NCI-H2171 treated with DMSO at 0.1 percent for 48 hours (cell line): ENCODE measurements around the gene PRR23B.
"Not testable (repeated sequence)": the region's sequence is repeated elsewhere in the genome, so short reads cannot be mapped to it uniquely, and the experiment has no call there.

ENCODE experiments used
- DNase-seq: peaks from one replicate; lab custom pipeline; 2025; lab: John Stamatoyannopoulos, UW

Gene PRR23B

DNA sequence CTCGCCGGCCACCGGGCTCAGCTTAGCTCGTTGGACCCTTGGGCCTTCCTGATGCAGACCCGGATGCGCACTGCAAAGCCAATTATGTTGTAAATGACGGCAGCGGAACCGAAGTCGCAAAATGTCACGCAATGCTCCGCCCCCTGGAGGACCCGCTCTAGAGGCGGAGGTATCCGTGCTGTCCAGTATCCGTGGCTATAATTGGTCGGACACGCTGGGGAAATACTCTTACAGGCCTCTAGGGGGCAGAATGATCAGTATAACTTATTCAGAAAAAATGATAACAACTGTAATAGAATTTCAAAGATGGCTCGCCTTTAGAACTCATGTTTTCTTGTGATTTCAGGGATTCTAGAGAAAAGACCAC is at the start of gene PRR23B:
Gene PRR23B (minus strand): TSS at position 59 of the 367 bp plus-strand sequence. CDS start 265 bp downstream, outside the sequence.
- no peak for DNase-seq

DNA sequence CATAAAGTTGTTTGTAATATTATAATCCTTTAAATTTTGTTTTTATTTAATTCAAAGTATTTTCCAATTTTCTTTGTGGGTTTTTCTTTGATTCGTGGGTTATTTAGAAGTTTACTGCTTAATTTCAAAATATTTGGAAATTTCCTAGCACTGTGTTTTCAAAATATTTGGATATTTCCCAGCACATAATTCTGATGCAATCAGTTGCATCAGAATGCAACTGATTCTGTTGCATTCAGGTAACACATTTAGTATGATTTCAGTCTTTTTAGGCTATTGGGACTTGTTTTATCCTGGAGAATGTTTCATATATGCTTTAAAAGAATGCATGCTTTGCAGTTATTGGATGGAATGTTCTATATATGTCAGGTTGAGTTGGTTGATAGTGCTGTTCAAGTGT is 42.2 kb upstream of the PRR23B start:
- DNase-seq = no peak

DNA sequence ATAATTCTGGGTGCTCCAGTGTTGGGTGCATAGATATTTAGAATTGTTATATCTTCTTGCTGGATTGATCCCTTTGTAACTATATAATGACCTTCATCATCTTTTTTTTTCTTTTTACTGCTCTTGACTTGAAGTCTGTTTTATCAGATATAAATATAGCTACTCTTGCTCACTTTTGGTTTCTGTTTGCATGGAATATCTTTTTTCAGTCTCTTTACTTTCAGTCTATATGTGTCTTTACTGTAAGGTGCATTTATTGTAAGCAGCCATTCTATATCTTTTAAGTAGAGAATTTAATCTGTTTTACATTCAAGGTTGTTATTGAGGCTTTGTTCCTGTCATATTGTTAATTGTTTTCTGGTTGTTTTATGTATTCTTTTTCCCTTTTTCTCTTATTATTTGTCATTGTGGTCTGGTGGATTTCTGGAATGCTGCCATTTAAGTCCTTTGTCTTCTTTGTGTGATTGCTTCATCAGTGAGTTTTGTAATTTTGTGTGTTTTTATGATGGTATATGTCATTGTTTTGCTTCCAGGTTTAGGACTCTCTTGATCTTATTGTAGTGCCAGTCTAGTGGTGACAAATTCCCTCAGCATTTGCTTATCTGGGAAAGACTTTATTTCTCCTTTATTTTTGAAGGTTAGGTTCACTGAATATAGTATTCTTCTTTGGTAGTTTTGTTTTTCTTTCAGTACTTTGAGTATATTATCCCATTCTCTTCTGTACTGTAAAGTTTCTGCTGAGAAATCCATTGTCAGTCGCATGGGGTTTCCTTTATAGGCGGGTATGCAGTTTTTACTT is 32.3 kb upstream of the PRR23B start:
- no peak for DNase-seq

DNA sequence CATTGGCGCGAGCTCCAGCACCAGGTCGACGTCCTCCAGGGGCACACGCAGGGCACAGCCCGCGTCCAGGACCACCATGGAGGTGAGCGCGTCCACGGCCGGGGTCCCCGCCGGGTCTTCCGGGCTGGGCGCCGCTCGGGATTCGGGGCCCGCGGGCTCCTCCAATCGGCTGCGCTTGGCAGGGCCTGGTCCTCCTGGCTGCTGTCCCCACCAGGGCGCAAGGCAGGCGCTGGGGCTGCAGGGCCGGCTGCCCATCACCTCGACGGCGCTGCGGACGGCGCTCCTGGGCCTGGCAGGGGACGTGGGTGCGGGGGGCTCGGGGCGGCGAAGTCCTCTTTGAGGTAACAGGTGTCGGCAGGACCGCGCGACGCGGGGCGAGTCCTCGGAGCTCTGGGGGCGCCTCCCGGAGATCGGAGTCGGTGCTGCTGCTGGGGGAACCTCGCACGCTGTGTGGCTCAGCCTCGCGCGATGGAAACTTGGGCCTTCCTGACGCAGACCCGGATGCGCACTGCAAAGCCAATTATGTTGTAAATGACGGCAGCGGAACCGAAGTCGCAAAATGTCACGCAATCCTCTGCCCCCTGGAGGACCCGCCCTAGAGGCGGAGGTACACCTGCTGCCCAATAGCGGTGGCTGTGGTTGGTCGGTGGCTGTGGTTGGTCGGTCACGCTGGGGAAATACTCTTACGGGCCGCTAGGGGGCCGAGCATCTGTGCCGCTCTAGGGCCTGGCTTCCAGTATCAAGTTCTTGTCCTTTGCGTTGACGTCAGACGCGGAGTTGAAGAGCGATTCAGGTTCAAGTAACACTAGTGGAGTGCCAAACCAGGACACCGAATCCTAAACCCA is 23.9 kb upstream of the PRR23B start, which contains the start of gene PRR23C:
Gene PRR23C (minus strand): TSS at position 527 of the 845 bp plus-strand sequence. CDS start 272 bp downstream, at position 255.
- DNase-seq = no peak

DNA sequence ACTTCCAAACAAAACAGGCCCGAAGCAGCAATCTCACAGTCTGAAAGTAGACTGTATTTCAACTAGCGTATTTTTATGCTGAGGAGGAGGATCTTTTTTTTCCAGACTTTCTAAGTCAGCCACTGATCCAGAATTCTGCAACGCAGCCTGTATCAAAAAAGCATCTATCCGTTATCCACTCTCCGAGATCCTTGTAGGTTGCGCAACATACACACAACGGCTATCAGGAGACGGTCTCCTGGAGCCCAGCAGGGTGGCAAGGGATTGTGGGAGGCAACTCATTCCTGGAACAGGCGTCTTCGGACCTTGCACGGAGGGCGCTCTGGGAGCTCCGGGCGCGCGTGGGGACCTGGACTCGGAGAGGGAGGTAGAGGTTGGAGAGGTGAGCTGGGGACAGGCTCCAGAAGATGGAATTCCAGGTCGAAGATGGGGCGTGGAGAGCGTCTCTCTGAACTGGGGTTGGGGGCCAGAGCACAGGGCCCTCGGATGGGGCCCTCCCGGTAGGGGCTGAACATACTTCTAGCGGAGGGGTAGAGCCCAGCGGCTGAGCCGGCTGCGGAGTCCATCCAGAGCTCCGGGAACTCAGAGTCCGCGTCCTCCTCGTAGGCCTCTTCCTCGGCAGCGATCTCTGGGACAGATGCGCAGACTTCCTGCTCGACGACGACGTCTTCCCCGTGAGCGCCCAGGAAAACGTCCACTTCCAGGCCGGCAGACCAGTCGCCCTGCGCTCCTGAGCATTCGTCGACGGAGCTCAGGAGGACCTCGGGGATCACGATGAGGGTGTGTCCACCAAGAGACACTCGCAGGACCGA is 23.0 kb upstream of the PRR23B start:
- no peak for DNase-seq

DNA sequence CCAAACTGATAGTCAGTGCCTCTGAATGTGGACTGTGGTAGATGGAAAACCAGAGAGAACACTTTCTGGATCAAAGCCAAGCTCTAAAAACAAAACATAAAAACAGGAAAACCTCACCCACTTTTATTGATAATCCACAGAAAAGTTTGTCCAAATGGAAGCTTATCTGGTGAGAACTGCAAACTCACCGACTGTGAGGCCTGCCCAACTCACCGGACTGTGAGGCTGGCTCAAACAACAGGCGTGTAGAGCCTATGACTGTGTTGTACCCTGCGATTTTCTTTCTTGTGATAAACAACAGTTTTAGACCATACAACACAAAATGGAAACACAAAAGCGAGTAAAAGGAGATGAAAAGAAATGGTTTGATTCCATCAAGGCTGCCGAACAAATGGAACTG is 16.8 kb upstream of the PRR23B start:
- DNase-seq = no peak

DNA sequence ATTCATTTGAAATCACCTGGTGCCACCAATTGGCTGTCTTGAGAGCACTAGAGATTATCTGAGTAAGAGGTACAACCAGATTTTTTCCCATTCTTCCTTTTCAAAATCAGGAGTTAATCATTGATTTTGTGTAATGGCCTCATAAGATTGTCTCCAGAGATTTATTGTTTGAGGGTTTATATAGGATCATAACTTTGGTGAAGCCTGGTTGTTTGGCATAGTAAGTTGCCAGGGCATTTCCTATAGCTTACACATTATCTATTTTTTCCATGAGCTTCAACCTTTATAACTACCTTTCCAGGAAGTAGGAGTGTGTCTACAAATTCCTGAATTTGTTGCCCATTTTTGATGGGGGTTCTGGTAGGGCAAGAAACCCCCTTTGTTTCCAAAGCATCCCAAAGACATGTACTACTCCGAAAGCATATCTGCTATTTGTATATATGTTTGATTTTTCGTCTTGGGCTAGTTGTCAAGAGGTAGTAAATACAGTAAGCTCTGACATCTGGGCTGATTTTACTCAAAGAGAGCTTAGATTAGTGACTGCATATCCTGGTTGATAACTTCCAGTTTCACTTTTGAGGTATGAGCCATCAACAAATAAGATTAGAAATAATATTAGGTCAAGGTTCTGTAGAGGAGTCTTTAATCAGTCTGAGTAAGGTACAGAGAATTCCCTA is 11.7 kb upstream of the PRR23B start:
- no peak for DNase-seq

DNA sequence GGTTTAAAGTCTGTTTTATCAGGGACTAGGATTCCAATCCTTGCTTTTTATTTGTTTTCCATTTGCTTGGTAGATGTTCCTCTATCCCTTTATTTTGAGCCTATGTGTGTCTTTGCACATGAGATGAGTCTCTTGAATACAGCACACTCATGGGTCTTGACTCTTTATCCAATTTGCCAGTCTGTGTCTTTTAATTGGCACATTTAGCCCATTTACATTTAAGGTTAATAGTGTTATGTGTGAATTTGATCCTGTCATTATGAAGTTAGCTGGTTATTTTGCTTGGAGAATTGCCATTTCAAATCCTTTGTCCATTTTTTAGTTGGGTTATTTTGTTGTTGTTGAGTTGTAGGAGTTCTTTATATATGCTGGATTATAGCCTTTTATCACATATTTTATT is 9.8 kb upstream of the PRR23B start:
- not testable (repeated sequence) for DNase-seq

DNA sequence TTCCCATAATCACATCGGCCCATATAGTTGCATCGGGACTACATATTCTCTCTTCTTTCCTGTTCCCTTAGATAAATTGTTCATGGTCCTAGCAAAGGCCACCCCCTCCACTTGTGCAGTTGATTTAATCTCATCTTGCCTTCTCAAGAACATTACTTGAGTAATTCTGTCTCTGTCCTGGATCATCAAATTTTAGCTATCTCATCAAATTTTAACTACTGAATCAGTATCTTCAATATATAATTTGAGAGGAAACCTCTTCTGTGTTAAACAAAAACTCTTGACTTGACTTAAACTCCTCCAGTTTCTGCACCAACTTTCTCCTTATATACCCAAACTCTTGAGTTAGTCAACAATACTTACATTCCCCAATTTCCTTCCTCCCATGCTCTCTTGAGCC is 4.2 kb upstream of the PRR23B start:
- DNase-seq = no peak

DNA sequence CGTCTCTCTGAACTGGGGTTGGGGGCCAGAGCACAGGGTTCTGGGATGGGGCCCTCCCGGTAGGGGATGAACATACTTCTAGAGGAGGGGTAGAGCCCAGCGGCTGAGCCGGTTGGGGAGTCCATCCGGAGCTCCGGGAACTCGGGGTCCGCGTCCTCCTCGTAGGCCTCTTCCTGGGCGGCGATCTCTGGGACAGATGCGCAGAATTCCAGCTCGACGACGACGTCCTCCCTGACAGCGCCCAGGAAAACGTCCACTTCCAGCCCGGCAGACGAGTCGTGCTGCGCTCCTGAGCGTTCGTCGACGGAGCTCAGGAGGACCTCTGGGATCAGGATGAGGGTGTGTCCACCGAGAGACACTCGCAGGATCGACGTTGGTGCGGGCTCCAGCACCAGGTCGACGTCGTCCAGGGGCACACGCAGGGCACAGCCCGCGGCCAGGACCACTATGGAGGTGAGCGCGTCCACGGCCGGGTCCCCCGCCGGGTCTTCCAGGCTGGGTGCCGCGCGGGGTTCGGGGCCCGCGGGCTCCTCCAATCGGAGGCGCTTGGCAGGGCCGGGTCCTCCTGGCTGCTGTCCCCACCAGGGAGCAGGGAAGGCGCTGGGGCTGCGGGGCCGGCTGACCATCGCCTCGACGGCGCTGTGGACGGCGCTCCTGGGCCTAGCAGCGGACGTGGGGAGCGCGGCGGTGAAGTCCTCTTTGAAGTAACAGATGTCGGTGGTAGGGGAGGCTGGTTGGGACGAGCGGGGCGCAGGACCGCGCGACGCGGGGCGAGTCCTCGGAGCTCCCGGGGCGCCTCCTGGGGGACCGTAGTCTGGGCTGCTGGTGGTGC is 474 bp downstream of the PRR23B start:
- no peak for DNase-seq

DNA sequence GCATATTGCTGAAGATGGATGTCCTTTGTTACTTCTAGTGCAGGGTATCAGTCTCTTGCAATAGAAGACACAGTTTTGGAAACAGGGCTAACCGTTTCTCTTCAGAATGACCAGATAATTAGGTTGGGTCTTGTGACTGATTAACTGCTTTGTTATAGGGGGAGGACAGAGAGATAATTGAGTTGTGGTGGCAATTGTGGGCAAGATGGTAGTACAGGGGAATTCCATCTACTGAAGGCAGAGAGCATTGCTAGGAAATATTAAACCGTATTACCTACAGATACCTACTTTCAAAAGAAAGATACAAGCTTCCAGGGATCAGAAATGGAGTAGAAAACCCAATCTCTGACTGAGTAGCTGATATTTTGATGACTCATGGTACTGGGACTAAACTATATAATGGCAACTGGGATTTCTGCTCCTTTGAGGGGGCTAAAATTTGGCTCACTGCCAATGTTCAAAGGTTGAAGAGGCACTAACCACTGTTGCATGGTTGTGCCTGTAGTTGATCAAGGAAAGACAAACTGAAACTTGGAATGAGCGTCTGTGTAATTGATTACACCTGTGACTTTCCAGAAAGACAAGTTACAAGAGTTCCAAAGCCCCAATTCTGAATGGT is 4.2 kb downstream of the PRR23B start:
- no peak for DNase-seq

DNA sequence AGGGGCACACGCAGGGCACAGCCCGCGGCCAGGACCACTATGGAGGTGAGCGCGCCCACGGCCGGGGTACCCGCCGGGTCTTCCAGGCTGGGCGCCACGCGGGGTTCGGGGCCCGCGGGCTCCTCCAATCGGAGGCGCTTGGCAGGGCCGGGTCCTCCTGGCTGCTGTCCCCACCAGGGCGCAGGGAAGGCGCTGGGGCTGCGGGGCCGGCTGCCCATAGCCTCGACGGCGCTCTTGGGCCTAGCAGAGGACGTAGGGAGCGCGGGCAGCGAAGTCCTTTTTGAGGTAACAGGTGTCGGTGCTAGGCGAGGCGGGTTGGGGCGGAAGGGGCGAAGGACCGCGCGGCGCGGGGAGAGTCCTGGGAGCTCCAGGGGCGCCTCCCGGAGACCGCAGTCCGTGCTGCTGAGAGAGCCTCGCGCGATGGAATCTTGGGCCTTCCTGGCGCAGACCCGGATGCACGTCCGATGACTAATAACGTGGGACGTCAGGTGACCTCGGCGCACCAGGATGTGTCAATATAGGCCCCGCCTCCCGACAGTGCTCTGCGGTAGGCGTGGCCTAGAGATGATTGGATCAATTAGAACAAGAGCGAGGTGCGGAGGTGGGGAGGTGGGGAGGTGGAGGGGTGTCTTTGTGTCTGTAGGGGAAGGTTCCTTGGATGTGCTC is 14.5 kb downstream of the PRR23B start, which contains the start of gene PRR23A:
Gene PRR23A (minus strand): TSS at position 218 of the 666 bp plus-strand sequence. CDS start 0 bp downstream, at position 218.
- DNase-seq = no peak

DNA sequence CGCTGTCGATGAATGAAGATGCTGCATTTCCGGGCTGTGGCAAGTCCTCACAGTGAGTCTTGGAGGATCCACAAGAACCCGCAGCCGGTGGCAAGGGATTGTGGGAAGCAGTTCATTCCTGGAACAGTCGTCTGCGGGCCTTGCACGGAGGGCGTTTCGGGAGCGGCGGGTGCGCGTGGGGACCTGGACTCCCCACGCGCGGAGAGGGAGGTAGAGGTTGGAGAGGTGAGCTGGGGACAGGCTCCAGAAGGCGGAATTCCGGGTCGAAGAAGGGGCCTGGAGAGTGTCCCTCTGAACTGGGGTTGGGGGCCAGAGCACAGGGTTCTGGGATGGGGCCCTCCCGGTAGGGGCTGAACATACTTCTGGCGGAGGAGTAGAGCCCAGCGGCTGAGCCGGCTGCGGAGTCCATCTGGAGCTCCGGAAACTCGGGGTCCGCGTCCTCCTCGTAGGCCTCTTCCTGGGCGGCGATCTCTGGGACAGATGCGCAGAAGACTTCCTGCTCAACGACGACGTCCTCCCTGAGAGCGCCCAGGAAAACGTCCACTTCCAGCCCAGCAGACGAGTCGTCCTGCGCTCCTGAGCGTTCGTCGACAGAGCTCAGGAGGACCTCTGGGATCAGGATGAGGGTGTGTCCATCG is 15.3 kb downstream of the PRR23B start:
- DNase-seq = no peak

DNA sequence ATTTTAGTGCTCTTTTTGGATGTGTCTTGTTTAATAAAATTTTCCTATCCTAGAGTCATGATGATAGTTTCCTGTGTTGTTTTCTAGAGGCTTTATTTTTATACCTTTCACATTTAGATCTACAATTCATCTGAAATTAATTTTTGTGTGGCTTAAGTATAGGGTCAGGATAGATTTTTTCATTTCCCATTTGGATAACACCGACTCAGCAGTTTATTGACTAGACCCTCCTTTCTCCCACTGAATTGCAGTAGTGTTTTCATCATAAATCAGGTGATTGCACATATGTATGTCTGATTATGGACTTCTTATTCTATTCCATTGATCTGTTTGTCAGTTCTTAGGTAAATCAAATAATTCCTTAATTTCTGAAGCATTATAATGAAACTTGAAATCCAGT is 25.0 kb downstream of the PRR23B start:
- no peak for DNase-seq

DNA sequence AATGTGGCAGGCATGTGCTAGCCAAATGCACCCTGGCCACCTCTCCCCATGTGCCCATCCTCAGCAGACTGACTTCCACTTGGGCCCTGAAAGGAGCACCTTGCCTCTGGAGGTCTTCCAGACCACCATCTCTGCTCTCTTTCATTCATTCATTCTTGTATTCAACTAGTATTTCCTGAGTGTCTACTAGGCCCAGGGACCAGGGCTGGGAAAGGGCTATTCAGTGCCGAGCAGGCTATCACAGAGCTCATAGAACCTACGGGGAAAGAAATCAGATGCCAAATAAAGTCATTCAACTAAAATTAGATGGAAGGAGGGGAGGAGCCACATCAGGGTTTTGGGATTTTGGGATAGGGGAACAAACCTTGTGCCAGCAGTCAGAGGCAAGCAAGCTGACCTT is 33.5 kb downstream of the PRR23B start:
- DNase-seq = no peak

DNA sequence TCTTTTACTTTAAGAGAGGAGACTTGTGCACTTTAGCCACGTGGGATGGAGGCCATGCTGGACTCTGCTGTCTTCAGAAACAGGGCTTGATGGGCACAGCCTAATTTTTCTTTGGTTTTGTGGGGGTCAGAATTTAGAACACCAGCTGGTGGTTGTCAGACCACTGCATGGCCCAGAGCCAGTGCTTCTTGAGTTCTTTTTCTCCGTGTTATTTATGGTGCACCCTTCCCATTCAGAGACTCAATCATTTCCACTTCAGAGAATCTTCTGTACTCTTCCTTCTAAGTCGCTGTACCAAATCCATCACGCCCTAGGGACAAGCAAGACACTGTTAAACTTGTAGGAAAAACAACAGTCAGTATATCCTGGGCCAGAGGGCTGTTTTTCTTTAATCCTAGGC is 34.8 kb downstream of the PRR23B start:
- DNase-seq = no peak

DNA sequence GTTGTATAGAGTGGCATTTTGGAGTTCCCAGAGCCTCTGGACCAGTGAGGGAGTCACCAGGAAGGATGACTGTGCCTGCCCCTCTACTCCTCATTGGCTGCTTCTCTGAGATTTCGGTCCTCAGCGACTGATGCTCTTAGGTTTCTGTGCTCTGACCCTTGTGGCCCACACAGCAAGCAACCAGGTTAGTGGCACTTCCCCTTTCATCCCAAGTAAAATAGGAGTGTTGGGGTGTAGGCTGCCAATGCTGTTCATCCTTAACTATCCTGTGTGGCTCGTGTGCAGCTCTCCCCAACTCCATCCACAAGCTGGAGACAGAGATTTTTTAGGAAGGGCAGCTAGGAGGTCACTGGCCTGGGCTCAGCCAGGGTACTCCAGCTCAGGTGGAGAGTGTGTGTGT is 35.9 kb downstream of the PRR23B start:
- DNase-seq = no peak

DNA sequence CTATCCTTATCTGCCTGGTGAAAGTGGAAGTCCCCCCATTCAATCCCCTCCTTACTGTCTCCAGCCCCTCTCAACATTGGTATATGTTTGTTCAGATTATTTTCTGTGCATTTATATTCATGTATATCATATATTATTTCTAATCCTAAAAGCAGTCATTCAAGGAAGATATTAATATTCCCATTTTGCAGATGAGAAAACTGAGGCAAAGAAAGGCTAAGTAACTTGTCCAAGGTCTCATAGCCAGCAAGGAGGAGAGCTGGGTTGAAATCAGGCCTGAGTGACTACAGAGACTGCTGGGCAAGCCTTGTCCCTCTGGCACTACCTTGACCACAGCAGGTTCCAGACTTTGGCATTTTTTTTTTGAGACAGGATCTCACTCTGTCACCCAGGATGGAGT is 44.7 kb downstream of the PRR23B start:
- no peak for DNase-seq

DNA sequence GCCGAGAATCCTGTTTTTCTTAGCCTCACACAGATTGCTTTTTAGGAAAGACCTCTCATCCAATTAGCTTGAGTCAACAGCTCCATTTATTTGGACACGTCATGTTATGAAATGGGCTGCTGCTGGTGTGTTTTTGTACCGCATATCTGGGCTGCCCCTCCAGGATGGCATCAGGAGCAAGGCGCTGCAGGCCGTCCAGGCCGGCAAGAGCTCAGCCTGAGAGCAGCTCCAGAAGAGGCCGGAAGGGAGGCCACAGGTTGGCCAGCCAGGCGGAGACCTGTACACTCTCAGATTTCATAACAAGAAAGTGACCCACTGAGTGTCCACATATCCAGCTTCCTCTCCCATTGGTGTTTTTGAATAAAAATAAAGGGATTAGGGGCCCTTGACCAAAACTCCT is 45.4 kb downstream of the PRR23B start:
- DNase-seq = no peak
